Fibroblast of lung (primary cell): ENCODE measurements around the gene COG5. TPM values are rescaled to one million over a fixed set of nuclear protein-coding genes. Genes with fewer than 3 reads are reported as not detected.
"Not testable (repeated sequence)": the region's sequence is repeated elsewhere in the genome, so short reads cannot be mapped to it uniquely, and the experiment has no call there.

Source experiments
- DNase-seq, 2 donors: peaks; one replicate each; pipeline versions ENCODE4 v3.0.0 to v3.0.0-alpha.2; 2010; ENCODE audit warnings: low read depth in 2 of 2
- H2AFZ ChIP-seq: 2 replicates; pipeline ENCODE4 v1.5.1; 2012; ENCODE audit warnings: low read length, control low read depth, inconsistent platforms
- H3K27ac ChIP-seq: 2 replicates; pipeline ENCODE4 v1.5.1; 2011; ENCODE audit warnings: low read length, control low read depth; ENCODE audit not compliant: insufficient read depth
- H3K27me3 ChIP-seq: 2 replicates; pipeline ENCODE4 v1.5.1; 2011; ENCODE audit warnings: mild to moderate bottlenecking, low read length; ENCODE audit not compliant: control insufficient read depth, insufficient read depth
- H3K36me3 ChIP-seq: 2 replicates; pipeline ENCODE4 v1.5.1; 2011; ENCODE audit warnings: low read length; ENCODE audit not compliant: control insufficient read depth, insufficient read depth
- H3K4me1 ChIP-seq: 2 replicates; pipeline ENCODE4 v1.5.1; 2011; ENCODE audit warnings: low read length; ENCODE audit not compliant: control insufficient read depth, insufficient read depth; ENCODE audit errors: extremely low read depth
- H3K4me2 ChIP-seq: 2 replicates; pipeline ENCODE4 v1.5.1; 2011; ENCODE audit warnings: low read length, control low read depth; ENCODE audit not compliant: insufficient read depth; ENCODE audit errors: extremely low read depth
- H3K4me3 ChIP-seq, 4 experiments: fragments of 200-600 bp in 1 of 4; sonication (generic) in 1 of 4; replicated peaks in 1 of 4; 2 replicates each; pipeline ENCODE4 v1.5.1; 2011 to 2016; ENCODE audit warnings: low read length in 4 of 4, low read depth in 3 of 4, mild to moderate bottlenecking in 3 of 4, control low read depth in 2 of 4, inconsistent platforms in 1 of 4, mixed read lengths in 1 of 4; ENCODE audit not compliant: insufficient read depth in 1 of 4; ENCODE audit errors: control extremely low read depth in 1 of 4
- H3K79me2 ChIP-seq: 2 replicates; pipeline ENCODE4 v1.5.1; 2012; ENCODE audit warnings: mild to moderate bottlenecking, low read length, inconsistent platforms; ENCODE audit not compliant: control insufficient read depth, insufficient read depth
- H3K9ac ChIP-seq: 2 replicates; pipeline ENCODE4 v1.5.1; 2011; ENCODE audit warnings: mild to moderate bottlenecking, low read length, control low read depth; ENCODE audit not compliant: insufficient read depth
- H3K9me3 ChIP-seq: 2 replicates; pipeline ENCODE4 v1.5.1; 2012; ENCODE audit warnings: low read depth, low read length; ENCODE audit not compliant: control insufficient read depth, insufficient read depth
- H4K20me1 ChIP-seq: 2 replicates; pipeline ENCODE4 v1.5.1; 2011; ENCODE audit warnings: low read length; ENCODE audit not compliant: control insufficient read depth, insufficient read depth; ENCODE audit errors: extremely low read depth
- EZH2 ChIP-seq: IDR thresholded peaks from 2 replicates; pipeline ENCODE4 v1.5.1; 2012; ENCODE audit warnings: low read length, control low read depth, mild to moderate bottlenecking; ENCODE audit errors: missing control alignments
- polyA plus RNA-seq, 2 donors: library from polyadenylated mRNA; depleted of rRNA in 1 of 2; stranded (reverse) in 1 of 2; unstranded in 1 of 2; fragments of >200 nt; gene quantifications; 2 replicates each; pipeline ENCODE4 v1.2.1, GENCODE V29; 2011 to 2012; ENCODE audit warnings: missing spikeins in 1 of 2
- total RNA-seq: library from RNA; depleted of rRNA; stranded (reverse); fragments of >200 nt; gene quantifications from 2 replicates; pipeline ENCODE4 v1.2.1, GENCODE V29; 2014
- TF ChIP-seq, protein P1 (sequence below), 2 donors: IDR thresholded peaks in 1 of 2; conservative IDR thresholded peaks in 1 of 2; 1 replicate in 1 of 2; 2 replicates in 1 of 2; pipeline ENCODE4 v1.5.1; 2011 to 2012; ENCODE audit warnings: low read length in 2 of 2, control low read depth in 1 of 2, inconsistent platforms in 1 of 2, low read depth in 1 of 2, mild to moderate bottlenecking in 1 of 2

COG5 gene
- total and polyA plus RNA-seq, 2 donors (not counting 1 experiment from before 2014, with no cell fraction given), result 34.5 to 40.3 TPM

DNA sequence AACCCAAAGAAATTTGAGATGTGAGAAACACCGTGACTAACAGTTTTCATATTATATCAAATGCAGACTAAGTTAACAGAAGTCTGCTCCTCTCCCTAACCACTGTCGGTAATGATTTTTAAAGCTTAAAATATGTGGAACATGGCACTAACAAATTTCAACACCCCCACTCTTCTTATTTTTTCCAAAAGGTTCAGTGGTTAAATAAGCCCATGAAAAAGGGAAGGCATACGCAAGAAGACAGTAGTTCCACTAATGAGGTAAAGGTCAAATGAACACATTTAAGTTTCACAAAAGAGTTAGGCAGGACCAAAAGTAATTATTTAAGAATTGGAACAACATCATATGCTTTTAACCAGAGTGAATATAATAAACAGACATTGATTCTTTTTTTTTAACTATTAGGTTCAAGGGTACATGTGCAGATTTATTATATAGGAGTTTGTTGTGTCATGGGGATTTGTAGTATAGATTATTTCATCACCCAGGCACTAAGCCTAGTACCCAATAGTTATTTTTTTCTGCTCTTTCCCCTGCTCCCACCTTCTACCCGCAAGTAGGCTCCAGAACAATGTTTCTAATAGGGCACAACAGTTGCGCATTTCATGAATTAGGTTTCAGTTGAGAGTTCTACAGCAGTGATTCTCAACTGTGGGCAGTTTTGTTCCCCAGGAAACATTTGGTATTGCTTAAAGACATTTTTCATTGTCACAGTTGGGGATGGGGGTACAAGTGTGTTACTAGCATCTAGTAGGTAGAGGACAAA is 315.0 kb downstream of the COG5 start:
- no peaks in the 10 kb centered on the region for H4K20me1 ChIP-seq
- no peaks in the 10 kb centered on the region for H3K36me3 ChIP-seq
- no peak overlapping the region for H3K9ac ChIP-seq
- H3K9me3 ChIP-seq, result no peaks in the 10 kb centered on the region
- H3K79me2 ChIP-seq, result no peaks in the 10 kb centered on the region
- H3K4me2 ChIP-seq, result no peak overlapping the region
- H3K4me1 ChIP-seq, result no peaks in the 10 kb centered on the region
- no peak overlapping the region for H3K27ac ChIP-seq
- DNase-seq, result no peak
- H3K27me3 ChIP-seq, result no peaks in the 10 kb centered on the region
- no peak overlapping the region for H3K4me3 ChIP-seq
- H2AFZ ChIP-seq, result no peak overlapping the region
- TF ChIP-seq, protein P1, sequence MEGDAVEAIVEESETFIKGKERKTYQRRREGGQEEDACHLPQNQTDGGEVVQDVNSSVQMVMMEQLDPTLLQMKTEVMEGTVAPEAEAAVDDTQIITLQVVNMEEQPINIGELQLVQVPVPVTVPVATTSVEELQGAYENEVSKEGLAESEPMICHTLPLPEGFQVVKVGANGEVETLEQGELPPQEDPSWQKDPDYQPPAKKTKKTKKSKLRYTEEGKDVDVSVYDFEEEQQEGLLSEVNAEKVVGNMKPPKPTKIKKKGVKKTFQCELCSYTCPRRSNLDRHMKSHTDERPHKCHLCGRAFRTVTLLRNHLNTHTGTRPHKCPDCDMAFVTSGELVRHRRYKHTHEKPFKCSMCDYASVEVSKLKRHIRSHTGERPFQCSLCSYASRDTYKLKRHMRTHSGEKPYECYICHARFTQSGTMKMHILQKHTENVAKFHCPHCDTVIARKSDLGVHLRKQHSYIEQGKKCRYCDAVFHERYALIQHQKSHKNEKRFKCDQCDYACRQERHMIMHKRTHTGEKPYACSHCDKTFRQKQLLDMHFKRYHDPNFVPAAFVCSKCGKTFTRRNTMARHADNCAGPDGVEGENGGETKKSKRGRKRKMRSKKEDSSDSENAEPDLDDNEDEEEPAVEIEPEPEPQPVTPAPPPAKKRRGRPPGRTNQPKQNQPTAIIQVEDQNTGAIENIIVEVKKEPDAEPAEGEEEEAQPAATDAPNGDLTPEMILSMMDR (conservative IDR thresholded peaks at IDR 0.05 in 1 of 2, IDR thresholded peaks at IDR 0.05 in 1 of 2; ENCODE audit: low read depth in 1 of 2, low read length in 2 of 2), result no peak

DNA sequence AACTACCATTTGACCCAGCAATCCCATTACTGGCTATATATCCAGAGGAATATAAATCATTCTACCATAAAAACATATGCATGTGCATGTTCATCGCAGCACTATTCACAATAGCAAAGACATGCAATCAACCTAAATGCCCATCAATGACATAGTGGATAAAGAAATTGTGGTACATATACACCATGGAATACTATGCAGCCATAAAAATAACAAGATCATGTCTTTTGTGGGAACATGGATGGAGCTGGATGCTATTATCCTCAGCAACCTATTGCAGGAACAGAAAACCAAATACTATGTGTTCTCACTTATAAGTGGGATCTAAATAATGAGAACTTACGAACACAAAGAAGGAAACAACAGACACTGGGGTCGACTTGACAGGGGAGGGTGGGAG is 316.9 kb downstream of the COG5 start:
- H3K4me3 ChIP-seq, H3K9me3 ChIP-seq: not testable (repeated sequence)

DNA sequence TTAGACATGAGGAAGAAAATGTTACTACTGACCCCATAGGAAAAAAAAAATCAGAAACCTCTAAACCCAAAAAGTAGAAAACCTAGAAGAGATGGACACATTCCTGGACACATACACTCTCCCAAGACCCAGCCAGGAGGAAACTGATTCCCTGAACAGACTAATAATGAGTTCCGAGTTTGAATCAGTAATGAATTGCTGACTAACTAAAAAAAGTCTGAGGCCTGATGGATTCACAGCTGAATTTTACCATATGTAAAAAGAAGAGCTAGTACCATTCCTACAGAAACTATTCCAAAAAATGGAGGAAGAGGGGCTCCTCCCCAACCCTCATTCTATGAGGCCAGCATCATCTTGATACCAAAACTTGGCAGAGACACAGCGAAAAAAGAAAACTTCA is 319.1 kb downstream of the COG5 start:
- Histone ChIP-seq H3K27ac (no peak overlapping the region), H3K4me2 (no peak overlapping the region), H3K36me3 (no peaks in the 10 kb centered on the region), H3K27me3 (no peaks in the 10 kb centered on the region), H4K20me1 (no peaks in the 10 kb centered on the region), H3K9ac (no peak overlapping the region), H3K9me3 (no peaks in the 10 kb centered on the region), H3K4me1 (no peaks in the 10 kb centered on the region), H3K4me3 (no peak overlapping the region), H2AFZ (no peak overlapping the region), H3K79me2 (no peaks in the 10 kb centered on the region)
- no peak for TF ChIP-seq EZH2
- TF ChIP-seq, protein P1 (conservative IDR thresholded peaks at IDR 0.05 in 1 of 2, IDR thresholded peaks at IDR 0.05 in 1 of 2; ENCODE audit: low read depth in 1 of 2, low read length in 2 of 2), result no peak
- DNase-seq, result no peak

More for the DNA sequence above, 316.9 kb downstream of the COG5 start:
- not testable (repeated sequence) for H3K36me3 ChIP-seq, H4K20me1 ChIP-seq, H3K27ac ChIP-seq, H3K4me1 ChIP-seq, H3K4me2 ChIP-seq, DNase-seq, H3K27me3 ChIP-seq, H3K9ac ChIP-seq, H2AFZ ChIP-seq, H3K79me2 ChIP-seq
